ENCODE data around the gene TMEM176B. TPM values are rescaled to one million over a fixed set of nuclear protein-coding genes. Genes with fewer than 3 reads are reported as not detected.
A peak's percentile ranks its signal among the peaks of the same experiment; 100 is the strongest.

Gene TMEM176B
- total RNA-seq, 2 experiments from 2014 or later = 0.09 TPM; not detected in 1

- no TSS peak for BruUV-seq (replicated peaks)
Measured at GRCh38 chr7:150830937-150831336, 30.8 kb upstream of the TMEM176B start.

GRCh38 chr7:150829426-150829825 lies 29.3 kb upstream of the TMEM176B start:
- no TSS peak for BruUV-seq (replicated peaks)
- no peaks in the 10 kb centered on the region for H3K4me1 ChIP-seq (ENCODE audit: insufficient read depth, low read length, poor library complexity, severe bottlenecking)
- H3K36me3 ChIP-seq (ENCODE audit: insufficient read depth, low read length) = no peaks in the 10 kb centered on the region
- no peaks in the 10 kb centered on the region for H3K79me2 ChIP-seq (ENCODE audit: insufficient read depth, low read depth, low read length)
- H3K4me3 ChIP-seq (ENCODE audit: low read depth, low read length, poor library complexity, severe bottlenecking) = no peak overlapping the region
- CTCF ChIA-PET (ENCODE audit: unreplicated experiment) = no interaction called here
- H3K9me3 ChIP-seq (ENCODE audit: low read length) = no peaks in the 10 kb centered on the region
- H3K9me2 ChIP-seq (ENCODE audit: insufficient read depth, low read length) = no peaks in the 10 kb centered on the region
- H2AFZ ChIP-seq (ENCODE audit: low read length) = no peak overlapping the region
- TF ChIP-seq CTCF (conservative IDR thresholded peaks at IDR 0.05; ENCODE audit: low read length) (no peak), EZH2phosphoT487 (IDR thresholded peaks at IDR 0.05; ENCODE audit: borderline replicate concordance, low read depth, low read length) (no peak)
- intact Hi-C loops (cut with micrococcal nuclease; ENCODE audit: unreplicated experiment) = no loop called here
- H3K27ac ChIP-seq (ENCODE audit: low read depth, low read length, poor library complexity, severe bottlenecking) = no peak overlapping the region
- no peak for DNase-seq (ENCODE audit: low spot score)
- POLR2A ChIA-PET = interaction anchor here (0.7 kb wide), 1 partner anchor 19 kb away, joined by 3 read pairs; no protein-coding TSS in a partner anchor
- H3K4me2 ChIP-seq (ENCODE audit: low read length) = no peak overlapping the region
- no peaks in the 10 kb centered on the region for H4K20me1 ChIP-seq (ENCODE audit: insufficient read depth, low read length)

More at GRCh38 chr7:150830937-150831336, 30.8 kb upstream of the TMEM176B start:
- H3K4me1 ChIP-seq (ENCODE audit: insufficient read depth, low read length, poor library complexity, severe bottlenecking) = no peaks in the 10 kb centered on the region
- no peaks in the 10 kb centered on the region for H3K36me3 ChIP-seq (ENCODE audit: insufficient read depth, low read length)
- no peak overlapping the region for H2AFZ ChIP-seq (ENCODE audit: low read length)
- intact Hi-C loops (cut with micrococcal nuclease; ENCODE audit: unreplicated experiment) = no loop called here
- H3K4me2 ChIP-seq (ENCODE audit: low read length) = no peak overlapping the region
- no peaks in the 10 kb centered on the region for H3K9me3 ChIP-seq (ENCODE audit: low read length)
- ChIA-PET CTCF (ENCODE audit: unreplicated experiment) (no interaction called here), POLR2A (interaction anchor here (0.7 kb wide), 1 partner anchor 595 kb away, joined by 4 read pairs; no protein-coding TSS in a partner anchor)
- no peak overlapping the region for H3K27ac ChIP-seq (ENCODE audit: low read depth, low read length, poor library complexity, severe bottlenecking)
- H3K79me2 ChIP-seq (ENCODE audit: insufficient read depth, low read depth, low read length) = no peaks in the 10 kb centered on the region
- no peak for TF ChIP-seq EZH2phosphoT487 (IDR thresholded peaks at IDR 0.05; ENCODE audit: borderline replicate concordance, low read depth, low read length)
- no peak for TF ChIP-seq CTCF (conservative IDR thresholded peaks at IDR 0.05; ENCODE audit: low read length)
- no peak for DNase-seq (ENCODE audit: low spot score)
- H3K4me3 ChIP-seq (ENCODE audit: low read depth, low read length, poor library complexity, severe bottlenecking) = no peak overlapping the region
- H4K20me1 ChIP-seq (ENCODE audit: insufficient read depth, low read length) = no peaks in the 10 kb centered on the region
- no peaks in the 10 kb centered on the region for H3K9me2 ChIP-seq (ENCODE audit: insufficient read depth, low read length)

- Histone ChIP-seq H3K36me3 (ENCODE audit: insufficient read depth, low read length) (no peaks in the 10 kb centered on the region), H3K4me2 (ENCODE audit: low read length) (no peak overlapping the region), H2AFZ (ENCODE audit: low read length) (no peak overlapping the region), H3K79me2 (ENCODE audit: insufficient read depth, low read depth, low read length) (no peaks in the 10 kb centered on the region), H4K20me1 (ENCODE audit: insufficient read depth, low read length) (no peaks in the 10 kb centered on the region), H3K9me3 (ENCODE audit: low read length) (no peaks in the 10 kb centered on the region), H3K27ac (ENCODE audit: low read depth, low read length, poor library complexity, severe bottlenecking) (no peak overlapping the region), H3K9me2 (ENCODE audit: insufficient read depth, low read length) (no peaks in the 10 kb centered on the region), H3K4me3 (ENCODE audit: low read depth, low read length, poor library complexity, severe bottlenecking) (no peak overlapping the region), H3K4me1 (ENCODE audit: insufficient read depth, low read length, poor library complexity, severe bottlenecking) (no peaks in the 10 kb centered on the region)
- CTCF ChIA-PET (ENCODE audit: unreplicated experiment) = no interaction called here
- no peak for DNase-seq (ENCODE audit: low spot score)
- no TSS peak for BruUV-seq (replicated peaks)
- TF ChIP-seq CTCF (conservative IDR thresholded peaks at IDR 0.05; ENCODE audit: low read length) (peak; percentile 39; the same call in 1 of the 2 replicates), EZH2phosphoT487 (IDR thresholded peaks at IDR 0.05; ENCODE audit: borderline replicate concordance, low read depth, low read length) (no peak)
- POLR2A ChIA-PET = no interaction called here
- intact Hi-C loops (cut with micrococcal nuclease; ENCODE audit: unreplicated experiment) = no loop called here
Measured at GRCh38 chr7:150828384-150828783, 28.2 kb upstream of the TMEM176B start.

Data from OCI-LY7 (cell line).